ENCODE data around the gene PTRH1.
"Not testable (repeated sequence)": the region's sequence is repeated elsewhere in the genome, so short reads cannot be mapped to it uniquely, and the experiment has no call there.

The PTRH1 gene, protein sequence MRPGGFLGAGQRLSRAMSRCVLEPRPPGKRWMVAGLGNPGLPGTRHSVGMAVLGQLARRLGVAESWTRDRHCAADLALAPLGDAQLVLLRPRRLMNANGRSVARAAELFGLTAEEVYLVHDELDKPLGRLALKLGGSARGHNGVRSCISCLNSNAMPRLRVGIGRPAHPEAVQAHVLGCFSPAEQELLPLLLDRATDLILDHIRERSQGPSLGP

DNA sequence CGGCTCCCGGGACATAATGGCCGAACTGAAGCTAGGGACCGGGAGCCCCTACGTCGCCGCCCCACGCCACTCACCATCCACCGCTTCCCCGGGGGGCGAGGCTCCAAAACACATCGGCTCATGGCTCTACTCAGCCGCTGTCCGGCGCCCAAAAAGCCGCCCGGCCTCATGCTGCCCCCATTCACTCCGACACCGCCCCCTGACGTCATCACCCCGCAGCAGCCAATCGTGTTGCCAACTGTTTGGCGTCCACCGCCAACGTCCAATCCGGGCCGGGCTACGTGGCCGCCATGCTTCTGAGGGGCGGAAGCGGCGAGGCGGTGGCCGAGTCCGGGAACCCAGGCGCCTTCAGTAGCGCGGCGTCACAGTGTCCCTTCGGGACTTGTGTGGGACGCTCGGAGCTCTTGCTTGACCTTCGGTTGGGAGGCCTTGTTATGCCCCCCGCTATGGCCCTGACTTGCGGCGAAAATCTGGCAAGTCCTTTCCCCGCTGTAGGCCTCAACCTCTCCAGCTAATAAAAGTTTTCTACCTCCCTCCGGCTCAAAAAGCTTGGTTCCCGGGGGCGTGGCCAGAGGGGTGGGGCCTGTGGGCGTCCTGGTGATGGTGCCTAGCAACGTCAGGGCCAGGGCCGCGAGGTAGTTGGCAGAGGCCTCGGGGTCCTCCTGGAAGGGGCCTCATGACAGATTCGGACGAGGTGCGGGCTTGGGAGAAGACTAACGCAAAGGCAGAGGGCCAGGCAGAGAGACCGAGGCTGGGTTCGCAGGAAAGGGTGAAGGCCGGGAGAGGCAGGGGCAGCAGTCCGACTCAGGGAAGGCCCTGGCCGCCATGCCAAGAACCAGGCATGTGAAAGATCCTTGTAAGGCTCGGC, at the start of gene PTRH1, which contains the start of gene TTC16:
Gene PTRH1 (minus strand): TSS at position 194 of the 868 bp plus-strand sequence. CDS start 24 bp downstream, at position 170.
Gene TTC16 (plus strand): TSS at position 610 of the 868 bp plus-strand sequence. CDS start 67 bp downstream, at position 677.
- Histone ChIP-seq H3K9me3 (ENCODE audit: control insufficient read depth in 1 of 2, low read length in 2 of 2) (no peaks in the 10 kb centered on the region), H3K36me3 (ENCODE audit: control insufficient read depth in 1 of 2, insufficient read depth in 2 of 2, low read length in 2 of 2) (peaks cover 0 to 6% of the 10 kb centered on the region in 2 donors), H3K27ac (ENCODE audit: low read length) (peak within 1 kb of the TSS; percentile 77), H3K4me1 (ENCODE audit: control insufficient read depth in 1 of 2, insufficient read depth in 2 of 2, low read length in 2 of 2) (peaks cover 3 to 17% of the 10 kb centered on the region in 2 donors), H3K4me3 (ENCODE audit: low read depth in 1 of 2, low read length in 2 of 2) (peak within 1 kb of the TSS; percentile 75 to 88), H3K27me3 (ENCODE audit: low read depth, low read length) (no peaks in the 10 kb centered on the region)

DNA sequence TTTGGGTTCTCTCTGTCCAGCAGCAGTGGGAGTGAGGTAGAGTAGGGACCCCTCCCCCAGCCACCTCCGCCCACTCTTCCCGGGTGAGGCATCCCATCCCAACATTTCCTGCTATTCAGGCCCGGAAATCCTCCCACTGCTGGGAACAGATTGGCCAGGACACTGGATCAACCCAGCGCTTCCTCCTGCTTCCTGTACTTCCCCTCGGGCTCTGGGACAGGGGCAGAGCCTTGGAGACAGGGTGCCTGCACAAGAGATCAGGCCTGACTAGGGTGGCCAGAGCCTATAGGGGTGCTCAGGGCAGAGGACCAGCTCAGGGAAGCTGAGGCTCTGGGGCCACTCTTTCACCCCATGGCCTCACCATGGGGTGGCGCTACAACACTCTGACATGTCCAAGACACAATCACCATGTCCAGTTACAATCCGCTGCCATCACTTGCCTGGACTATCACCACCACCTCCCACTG, 48.5 kb upstream of the PTRH1 start:
- H3K36me3 ChIP-seq (ENCODE audit: control insufficient read depth in 1 of 2, insufficient read depth in 2 of 2, low read length in 2 of 2) = no peaks in the 10 kb centered on the region
- no peaks in the 10 kb centered on the region for H3K4me1 ChIP-seq (ENCODE audit: control insufficient read depth in 1 of 2, insufficient read depth in 2 of 2, low read length in 2 of 2)
- H3K4me3 ChIP-seq (ENCODE audit: low read depth in 1 of 2, low read length in 2 of 2) = no peak overlapping the region
- no peaks in the 10 kb centered on the region for H3K27me3 ChIP-seq (ENCODE audit: low read depth, low read length)
- no peak overlapping the region for H3K27ac ChIP-seq (ENCODE audit: low read length)
- no peaks in the 10 kb centered on the region for H3K9me3 ChIP-seq (ENCODE audit: control insufficient read depth in 1 of 2, low read length in 2 of 2)

DNA sequence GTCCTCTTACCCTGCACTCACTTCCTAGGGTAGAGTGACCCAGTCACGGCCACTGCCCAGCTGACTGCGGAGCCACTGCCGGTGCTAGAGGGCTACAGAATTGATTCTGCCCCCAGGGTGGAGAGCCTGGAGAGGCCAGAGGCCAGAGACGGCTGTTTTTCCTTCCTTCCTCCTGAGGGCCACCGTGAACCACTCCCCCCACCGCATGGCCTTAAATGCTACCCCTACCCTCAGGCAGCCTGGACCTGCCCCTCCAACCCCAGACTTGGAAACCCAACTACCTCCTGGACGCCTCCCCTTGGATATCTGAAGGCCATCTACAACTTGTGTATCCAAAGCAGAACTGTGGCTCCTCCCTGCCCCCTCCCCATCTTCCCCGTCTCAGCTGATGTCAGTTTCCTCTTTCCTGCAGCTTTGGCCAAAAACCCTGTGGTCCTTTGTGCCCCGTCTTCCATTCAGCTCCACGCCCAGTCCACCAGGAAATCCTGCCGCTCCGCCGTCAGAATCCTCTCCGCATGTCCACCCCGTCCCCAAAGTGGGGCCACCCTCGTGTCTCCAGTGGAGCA, 46.7 kb upstream of the PTRH1 start:
- Histone ChIP-seq H3K27me3 (ENCODE audit: low read depth, low read length) (no peaks in the 10 kb centered on the region), H3K4me1 (ENCODE audit: control insufficient read depth in 1 of 2, insufficient read depth in 2 of 2, low read length in 2 of 2) (no peaks in the 10 kb centered on the region), H3K9me3 (ENCODE audit: control insufficient read depth in 1 of 2, low read length in 2 of 2) (no peaks in the 10 kb centered on the region), H3K36me3 (ENCODE audit: control insufficient read depth in 1 of 2, insufficient read depth in 2 of 2, low read length in 2 of 2) (no peaks in the 10 kb centered on the region), H3K27ac (ENCODE audit: low read length) (peak overlapping the region; percentile 16), H3K4me3 (ENCODE audit: low read depth in 1 of 2, low read length in 2 of 2) (no peak overlapping the region)

DNA sequence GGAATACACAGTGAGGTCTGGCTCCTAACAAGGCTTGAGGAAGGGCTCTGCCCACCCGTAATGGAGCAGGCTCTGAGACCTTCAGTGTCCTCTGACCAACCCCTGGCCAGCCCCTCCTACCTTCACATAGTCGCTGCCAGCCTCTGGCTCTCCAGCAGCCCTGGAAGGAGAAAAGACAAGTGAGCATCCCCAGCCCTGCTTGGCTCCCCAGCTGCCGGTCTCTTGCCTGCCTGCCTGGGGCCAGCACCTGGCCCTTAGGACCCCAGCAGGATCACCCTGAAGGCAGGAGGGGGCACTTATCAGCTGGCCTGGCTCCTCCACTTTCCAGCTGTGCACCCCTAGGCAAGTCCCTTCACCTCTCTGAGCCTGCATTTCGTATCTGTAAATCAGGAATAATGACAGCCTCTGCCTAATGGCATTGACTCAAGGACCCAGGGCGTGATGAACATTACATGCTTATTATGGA, 46.1 kb upstream of the PTRH1 start:
- Histone ChIP-seq H3K27ac (ENCODE audit: low read length) (peak overlapping the region; percentile 16), H3K36me3 (ENCODE audit: control insufficient read depth in 1 of 2, insufficient read depth in 2 of 2, low read length in 2 of 2) (no peaks in the 10 kb centered on the region), H3K27me3 (ENCODE audit: low read depth, low read length) (no peaks in the 10 kb centered on the region), H3K4me1 (ENCODE audit: control insufficient read depth in 1 of 2, insufficient read depth in 2 of 2, low read length in 2 of 2) (no peaks in the 10 kb centered on the region), H3K4me3 (ENCODE audit: low read depth in 1 of 2, low read length in 2 of 2) (no peak overlapping the region), H3K9me3 (ENCODE audit: control insufficient read depth in 1 of 2, low read length in 2 of 2) (no peaks in the 10 kb centered on the region)

DNA sequence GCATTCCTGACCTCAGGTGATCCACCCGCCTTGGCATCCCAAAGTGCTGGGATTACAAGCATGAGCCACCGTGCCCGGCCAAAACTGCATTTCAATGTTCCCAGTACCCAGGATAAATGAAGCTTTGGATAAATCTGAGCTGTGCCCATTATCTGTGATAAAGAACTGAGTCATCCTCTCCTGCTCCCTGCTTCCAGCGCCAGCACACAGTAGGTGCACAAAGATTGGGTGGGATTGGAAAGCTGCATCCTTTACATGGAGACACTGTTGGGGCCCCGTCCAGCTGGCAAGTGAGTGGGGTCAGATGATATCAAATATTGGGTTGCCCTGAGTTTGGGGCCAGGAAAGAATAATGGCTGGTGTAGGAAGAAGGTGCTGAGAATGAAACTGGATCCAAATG, 45.6 kb upstream of the PTRH1 start:
- Histone ChIP-seq H3K4me3 (ENCODE audit: low read depth in 1 of 2, low read length in 2 of 2) (no peak overlapping the region), H3K36me3 (ENCODE audit: control insufficient read depth in 1 of 2, insufficient read depth in 2 of 2, low read length in 2 of 2) (no peaks in the 10 kb centered on the region), H3K9me3 (ENCODE audit: control insufficient read depth in 1 of 2, low read length in 2 of 2) (no peaks in the 10 kb centered on the region), H3K27ac (ENCODE audit: low read length) (no peak overlapping the region), H3K27me3 (ENCODE audit: low read depth, low read length) (no peaks in the 10 kb centered on the region), H3K4me1 (ENCODE audit: control insufficient read depth in 1 of 2, insufficient read depth in 2 of 2, low read length in 2 of 2) (no peaks in the 10 kb centered on the region)

DNA sequence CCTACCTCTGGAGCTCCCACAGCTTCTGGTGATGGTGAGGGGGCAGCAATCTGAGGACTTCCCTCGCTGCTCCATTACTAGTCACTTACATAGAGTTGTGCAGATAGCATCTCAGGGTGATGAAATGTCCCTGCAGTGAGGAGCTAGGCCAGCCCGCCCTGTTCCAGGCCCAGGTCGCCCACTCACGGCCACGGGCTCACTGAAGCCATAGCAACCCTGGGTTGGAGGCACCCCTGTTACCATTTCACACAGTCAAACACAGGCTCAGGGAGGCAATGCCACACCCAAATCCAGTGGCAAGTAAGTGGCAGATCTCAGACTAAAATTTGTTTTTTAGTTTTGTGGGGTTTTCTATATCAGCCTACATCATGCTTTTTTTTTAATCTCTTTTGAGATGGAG, 43.4 kb upstream of the PTRH1 start:
- Histone ChIP-seq H3K36me3 (ENCODE audit: control insufficient read depth in 1 of 2, insufficient read depth in 2 of 2, low read length in 2 of 2) (no peaks in the 10 kb centered on the region), H3K4me3 (ENCODE audit: low read depth in 1 of 2, low read length in 2 of 2) (no peak overlapping the region), H3K9me3 (ENCODE audit: control insufficient read depth in 1 of 2, low read length in 2 of 2) (no peaks in the 10 kb centered on the region), H3K4me1 (ENCODE audit: control insufficient read depth in 1 of 2, insufficient read depth in 2 of 2, low read length in 2 of 2) (peaks cover 0 to 7% of the 10 kb centered on the region in 2 donors), H3K27me3 (ENCODE audit: low read depth, low read length) (no peaks in the 10 kb centered on the region), H3K27ac (ENCODE audit: low read length) (no peak overlapping the region)

DNA sequence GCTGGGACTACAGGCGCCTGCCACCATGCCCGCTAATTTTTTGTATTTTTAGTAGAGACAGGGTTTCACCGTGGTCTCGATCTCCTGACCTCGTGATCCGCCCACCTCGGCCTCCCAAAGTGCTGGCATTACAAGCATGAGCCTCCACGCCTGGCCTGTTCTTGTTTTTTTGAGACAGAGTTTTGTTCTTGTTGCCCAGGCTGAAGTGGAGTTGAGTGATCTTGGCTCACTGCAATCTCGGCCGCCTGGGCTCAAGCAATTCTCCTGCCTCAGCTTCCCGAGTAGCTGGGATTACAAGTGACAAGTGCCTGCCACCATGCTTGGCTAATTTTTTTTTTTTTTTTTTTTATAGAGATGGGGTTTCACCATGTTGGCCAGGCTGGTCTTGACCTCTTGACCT, 41.3 kb upstream of the PTRH1 start:
- H3K9me3 ChIP-seq (ENCODE audit: control insufficient read depth in 1 of 2, low read length in 2 of 2); H3K27ac ChIP-seq (ENCODE audit: low read length); H3K36me3 ChIP-seq (ENCODE audit: control insufficient read depth in 1 of 2, insufficient read depth in 2 of 2, low read length in 2 of 2); H3K27me3 ChIP-seq (ENCODE audit: low read depth, low read length); H3K4me3 ChIP-seq (ENCODE audit: low read depth in 1 of 2, low read length in 2 of 2); H3K4me1 ChIP-seq (ENCODE audit: control insufficient read depth in 1 of 2, insufficient read depth in 2 of 2, low read length in 2 of 2): not testable (repeated sequence)

DNA sequence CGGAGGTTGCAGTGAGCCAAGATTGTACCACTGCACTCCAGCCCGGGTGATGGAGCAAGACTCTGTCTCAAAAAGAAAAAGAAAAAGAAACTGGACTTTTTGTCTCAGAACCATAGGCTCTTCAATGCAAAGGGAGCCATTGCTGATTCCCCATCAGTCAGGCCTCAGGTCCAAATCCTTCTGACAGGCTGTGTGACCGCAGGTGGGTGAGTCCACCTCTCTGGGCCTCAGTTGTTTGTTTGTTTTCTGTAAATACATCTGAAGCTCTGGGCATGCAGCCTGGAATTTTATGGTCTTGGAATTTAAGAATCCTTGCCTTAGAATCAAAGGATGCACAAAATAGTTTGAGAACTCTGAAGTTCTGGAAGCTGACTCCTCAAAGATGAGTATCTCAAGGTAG, 40.8 kb upstream of the PTRH1 start:
- no peaks in the 10 kb centered on the region for H3K27me3 ChIP-seq (ENCODE audit: low read depth, low read length)

DNA sequence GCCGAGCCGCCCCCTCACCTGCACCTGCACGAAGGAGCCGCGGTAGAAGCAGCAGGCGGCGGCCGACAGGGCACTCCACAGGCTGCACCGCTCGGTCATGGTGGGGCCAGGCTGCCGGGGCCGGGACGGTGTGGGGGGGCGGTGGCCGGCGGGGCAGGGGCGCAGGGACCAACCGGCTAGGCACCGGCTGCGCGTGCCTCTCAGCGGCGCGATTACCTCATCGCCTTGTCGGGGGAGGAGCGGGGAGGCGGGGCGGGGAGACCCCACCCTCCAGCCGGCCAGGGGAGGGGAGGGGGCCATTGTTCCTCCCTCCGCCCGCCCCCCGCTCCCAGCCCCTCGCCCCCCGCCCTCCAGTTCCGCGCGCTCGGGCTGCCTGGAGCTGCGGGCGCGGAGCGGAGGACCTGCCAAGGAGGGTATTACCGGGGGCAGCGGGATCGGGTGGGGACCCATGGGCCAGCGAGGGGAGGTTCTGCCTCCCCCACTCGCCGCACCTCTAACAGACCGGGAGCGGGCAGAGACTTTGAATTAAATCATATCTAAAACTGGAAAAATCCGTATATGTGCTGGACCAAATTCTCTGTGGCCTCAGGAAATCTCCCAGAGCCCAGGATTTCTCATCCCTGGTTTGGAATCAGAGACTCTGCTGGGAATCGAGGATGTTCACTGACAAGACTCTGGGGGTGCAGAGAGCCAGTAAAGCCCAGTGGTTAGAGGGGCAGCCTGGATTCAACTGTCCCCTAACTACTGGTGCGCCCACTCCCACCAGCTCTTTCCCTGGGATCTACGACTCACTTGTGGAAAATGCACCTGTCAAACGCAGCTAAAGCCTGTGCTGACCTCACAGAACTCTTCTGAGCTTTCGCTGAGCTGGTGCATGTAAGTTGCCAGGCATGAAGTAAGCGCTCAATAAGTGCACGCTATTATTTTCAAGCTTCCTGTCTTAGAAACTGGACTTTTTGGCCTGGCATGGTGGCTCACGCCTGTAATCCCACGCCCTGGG, 39.9 kb upstream of the PTRH1 start:
- H3K4me3 ChIP-seq (ENCODE audit: low read depth in 1 of 2, low read length in 2 of 2) = no peak overlapping the region
- H3K27me3 ChIP-seq (ENCODE audit: low read depth, low read length) = no peaks in the 10 kb centered on the region
- no peak overlapping the region for H3K27ac ChIP-seq (ENCODE audit: low read length)
- H3K9me3 ChIP-seq (ENCODE audit: control insufficient read depth in 1 of 2, low read length in 2 of 2) = no peaks in the 10 kb centered on the region
- H3K4me1 ChIP-seq (ENCODE audit: control insufficient read depth in 1 of 2, insufficient read depth in 2 of 2, low read length in 2 of 2) = peaks cover 0 to 7% of the 10 kb centered on the region in 2 donors
- H3K36me3 ChIP-seq (ENCODE audit: control insufficient read depth in 1 of 2, insufficient read depth in 2 of 2, low read length in 2 of 2) = peaks cover 0 to 4% of the 10 kb centered on the region in 2 donors

More for the DNA sequence above, 40.8 kb upstream of the PTRH1 start:
- Histone ChIP-seq H3K4me1 (ENCODE audit: control insufficient read depth in 1 of 2, insufficient read depth in 2 of 2, low read length in 2 of 2) (peaks cover 0 to 7% of the 10 kb centered on the region in 2 donors), H3K4me3 (ENCODE audit: low read depth in 1 of 2, low read length in 2 of 2) (no peak overlapping the region), H3K27ac (ENCODE audit: low read length) (no peak overlapping the region), H3K36me3 (ENCODE audit: control insufficient read depth in 1 of 2, insufficient read depth in 2 of 2, low read length in 2 of 2) (no peaks in the 10 kb centered on the region), H3K9me3 (ENCODE audit: control insufficient read depth in 1 of 2, low read length in 2 of 2) (no peaks in the 10 kb centered on the region)

DNA sequence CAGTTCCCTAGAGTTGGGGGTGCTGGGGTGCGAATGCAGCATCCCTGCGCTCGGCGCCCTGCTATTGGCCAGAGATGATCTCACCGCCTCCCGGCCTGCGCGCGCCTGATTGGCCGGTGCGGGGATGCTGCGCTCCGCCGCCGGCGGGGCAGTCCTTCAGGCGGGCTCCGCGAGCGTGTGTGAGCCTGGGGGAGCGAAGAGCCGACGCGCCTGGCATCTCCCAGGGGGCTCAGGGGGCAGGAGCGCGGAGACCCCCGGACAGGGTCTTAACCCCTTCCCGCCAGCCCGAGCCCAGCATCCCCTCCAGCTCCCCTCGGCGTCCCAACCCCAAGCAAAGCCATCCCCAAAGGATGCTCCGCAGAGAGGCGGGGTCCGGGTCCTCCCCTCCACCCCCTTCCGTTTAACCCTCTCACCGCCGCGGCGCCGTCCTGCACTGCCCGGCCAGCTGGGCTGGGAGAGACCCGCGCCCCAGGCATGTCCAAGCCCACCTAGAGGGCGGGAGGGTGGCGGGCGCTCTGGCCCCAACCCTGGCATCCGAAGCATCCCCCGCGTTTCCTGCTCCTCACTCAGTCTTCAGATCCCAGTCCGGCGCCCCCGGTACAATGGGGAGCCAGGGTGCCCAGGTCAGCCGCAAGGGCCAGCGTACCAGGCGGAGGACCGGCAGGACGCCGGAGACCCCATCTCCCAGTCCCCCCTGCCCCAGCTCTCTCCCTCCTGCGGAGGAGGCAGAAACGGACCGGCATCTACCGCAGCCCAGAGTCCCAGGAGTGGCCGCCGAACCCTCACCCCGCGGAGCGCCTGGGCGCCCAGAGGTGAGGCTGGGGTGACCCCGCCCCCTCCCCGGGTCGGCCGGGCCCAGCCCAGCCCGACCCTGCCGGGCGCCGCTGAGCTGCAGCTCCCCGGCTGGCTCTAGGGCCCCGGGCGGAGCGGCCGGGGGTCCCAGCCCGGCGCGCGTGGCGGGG, 38.9 kb upstream of the PTRH1 start:
- H3K4me3 ChIP-seq (ENCODE audit: low read depth in 1 of 2, low read length in 2 of 2) = no peak overlapping the region
- H3K27me3 ChIP-seq (ENCODE audit: low read depth, low read length) = no peaks in the 10 kb centered on the region
- no peaks in the 10 kb centered on the region for H3K9me3 ChIP-seq (ENCODE audit: control insufficient read depth in 1 of 2, low read length in 2 of 2)
- H3K36me3 ChIP-seq (ENCODE audit: control insufficient read depth in 1 of 2, insufficient read depth in 2 of 2, low read length in 2 of 2) = peaks cover 0 to 9% of the 10 kb centered on the region in 2 donors
- no peak overlapping the region for H3K27ac ChIP-seq (ENCODE audit: low read length)
- peaks cover 0 to 7% of the 10 kb centered on the region in 2 donors for H3K4me1 ChIP-seq (ENCODE audit: control insufficient read depth in 1 of 2, insufficient read depth in 2 of 2, low read length in 2 of 2)
